ENCODE results near the gene ADAM8.
A peak's percentile ranks its signal among the peaks of the same experiment; 100 is the strongest.

Gene ADAM8

GRCh38 chr10:133260895-133261725 is 15.6 kb downstream of the ADAM8 start:
- no peaks in the 10 kb centered on the region for H3K9me3 ChIP-seq (ENCODE audit: control insufficient read depth in 1 of 2, low read length in 2 of 2)
- H3K27ac ChIP-seq (ENCODE audit: low read depth, low read length): peak overlapping the region; percentile 70
- peaks cover 0 to 5% of the 10 kb centered on the region in 2 donors for H3K27me3 ChIP-seq (ENCODE audit: control insufficient read depth in 1 of 2, insufficient read depth in 2 of 2, low read length in 2 of 2)
- H3K9ac ChIP-seq (ENCODE audit: low read depth in 1 of 2, low read length in 2 of 2): peak overlapping the region; percentile 43 to 69
- H3K36me3 ChIP-seq (ENCODE audit: control insufficient read depth in 1 of 2, insufficient read depth in 2 of 2, low read length in 2 of 2): no peaks in the 10 kb centered on the region
- peaks cover 43 to 70% of the 10 kb centered on the region in 2 donors for H3K4me1 ChIP-seq (ENCODE audit: control insufficient read depth in 1 of 2, insufficient read depth in 2 of 2, low read length in 2 of 2)
- peak overlapping the region; percentile 62 to 71 for H3K4me3 ChIP-seq (ENCODE audit: low read depth in 1 of 2, low read length in 2 of 2)

- no peaks in the 10 kb centered on the region for H3K9me3 ChIP-seq (ENCODE audit: control insufficient read depth in 1 of 2, low read length in 2 of 2)
- H3K36me3 ChIP-seq (ENCODE audit: control insufficient read depth in 1 of 2, insufficient read depth in 2 of 2, low read length in 2 of 2): no peaks in the 10 kb centered on the region
- H3K4me1 ChIP-seq (ENCODE audit: control insufficient read depth in 1 of 2, insufficient read depth in 2 of 2, low read length in 2 of 2): peaks cover 43 to 60% of the 10 kb centered on the region in 2 donors
- no peak overlapping the region for H3K4me3 ChIP-seq (ENCODE audit: low read depth in 1 of 2, low read length in 2 of 2)
- no peak overlapping the region for H3K27ac ChIP-seq (ENCODE audit: low read depth, low read length)
- no peak overlapping the region for H3K9ac ChIP-seq (ENCODE audit: low read depth in 1 of 2, low read length in 2 of 2)
- H3K27me3 ChIP-seq (ENCODE audit: control insufficient read depth in 1 of 2, insufficient read depth in 2 of 2, low read length in 2 of 2): peaks cover 0 to 5% of the 10 kb centered on the region in 2 donors
Observed at GRCh38 chr10:133259602-133259989, 17.1 kb downstream of the ADAM8 start.

- H3K27ac ChIP-seq (ENCODE audit: low read depth, low read length): no peak overlapping the region
Observed at GRCh38 chr10:133258818-133259601, 17.7 kb downstream of the ADAM8 start.

GRCh38 chr10:133258066-133258817 is 18.4 kb downstream of the ADAM8 start:
- Histone ChIP-seq H3K9me3 (ENCODE audit: control insufficient read depth in 1 of 2, low read length in 2 of 2) (no peaks in the 10 kb centered on the region), H3K36me3 (ENCODE audit: control insufficient read depth in 1 of 2, insufficient read depth in 2 of 2, low read length in 2 of 2) (no peaks in the 10 kb centered on the region), H3K9ac (ENCODE audit: low read depth in 1 of 2, low read length in 2 of 2) (peak overlapping the region; percentile 32), H3K27me3 (ENCODE audit: control insufficient read depth in 1 of 2, insufficient read depth in 2 of 2, low read length in 2 of 2) (peaks cover 0 to 5% of the 10 kb centered on the region in 2 donors), H3K4me3 (ENCODE audit: low read depth in 1 of 2, low read length in 2 of 2) (peak overlapping the region; percentile 43 to 55), H3K4me1 (ENCODE audit: control insufficient read depth in 1 of 2, insufficient read depth in 2 of 2, low read length in 2 of 2) (peaks cover 38 to 54% of the 10 kb centered on the region in 2 donors), H3K27ac (ENCODE audit: low read depth, low read length) (peak overlapping the region; percentile 20)

More at GRCh38 chr10:133258818-133259601, 17.7 kb downstream of the ADAM8 start:
- Histone ChIP-seq H3K9ac (ENCODE audit: low read depth in 1 of 2, low read length in 2 of 2) (no peak overlapping the region), H3K36me3 (ENCODE audit: control insufficient read depth in 1 of 2, insufficient read depth in 2 of 2, low read length in 2 of 2) (no peaks in the 10 kb centered on the region), H3K9me3 (ENCODE audit: control insufficient read depth in 1 of 2, low read length in 2 of 2) (no peaks in the 10 kb centered on the region), H3K4me3 (ENCODE audit: low read depth in 1 of 2, low read length in 2 of 2) (no peak overlapping the region), H3K27me3 (ENCODE audit: control insufficient read depth in 1 of 2, insufficient read depth in 2 of 2, low read length in 2 of 2) (peaks cover 0 to 5% of the 10 kb centered on the region in 2 donors), H3K4me1 (ENCODE audit: control insufficient read depth in 1 of 2, insufficient read depth in 2 of 2, low read length in 2 of 2) (peaks cover 39 to 54% of the 10 kb centered on the region in 2 donors)

GRCh38 chr10:133257489-133258065 is 19.1 kb downstream of the ADAM8 start:
- Histone ChIP-seq H3K4me3 (ENCODE audit: low read depth in 1 of 2, low read length in 2 of 2) (peak overlapping the region; percentile 43 to 55), H3K9ac (ENCODE audit: low read depth in 1 of 2, low read length in 2 of 2) (peak overlapping the region; percentile 25 to 32), H3K4me1 (ENCODE audit: control insufficient read depth in 1 of 2, insufficient read depth in 2 of 2, low read length in 2 of 2) (peaks cover 31 to 48% of the 10 kb centered on the region in 2 donors), H3K9me3 (ENCODE audit: control insufficient read depth in 1 of 2, low read length in 2 of 2) (no peaks in the 10 kb centered on the region), H3K36me3 (ENCODE audit: control insufficient read depth in 1 of 2, insufficient read depth in 2 of 2, low read length in 2 of 2) (no peaks in the 10 kb centered on the region), H3K27ac (ENCODE audit: low read depth, low read length) (no peak overlapping the region), H3K27me3 (ENCODE audit: control insufficient read depth in 1 of 2, insufficient read depth in 2 of 2, low read length in 2 of 2) (no peaks in the 10 kb centered on the region)

- Histone ChIP-seq H3K27ac (ENCODE audit: low read depth, low read length) (no peak overlapping the region), H3K36me3 (ENCODE audit: control insufficient read depth in 1 of 2, insufficient read depth in 2 of 2, low read length in 2 of 2) (no peaks in the 10 kb centered on the region), H3K4me1 (ENCODE audit: control insufficient read depth in 1 of 2, insufficient read depth in 2 of 2, low read length in 2 of 2) (peaks cover 26 to 32% of the 10 kb centered on the region in 2 donors), H3K9me3 (ENCODE audit: control insufficient read depth in 1 of 2, low read length in 2 of 2) (no peaks in the 10 kb centered on the region), H3K9ac (ENCODE audit: low read depth in 1 of 2, low read length in 2 of 2) (no peak overlapping the region), H3K4me3 (ENCODE audit: low read depth in 1 of 2, low read length in 2 of 2) (no peak overlapping the region), H3K27me3 (ENCODE audit: control insufficient read depth in 1 of 2, insufficient read depth in 2 of 2, low read length in 2 of 2) (no peaks in the 10 kb centered on the region)
Observed at GRCh38 chr10:133255323-133255722, 21.3 kb downstream of the ADAM8 start.

- H3K36me3 ChIP-seq (ENCODE audit: control insufficient read depth in 1 of 2, insufficient read depth in 2 of 2, low read length in 2 of 2): no peaks in the 10 kb centered on the region
- peaks cover 0 to 2% of the 10 kb centered on the region in 2 donors for H3K27me3 ChIP-seq (ENCODE audit: control insufficient read depth in 1 of 2, insufficient read depth in 2 of 2, low read length in 2 of 2)
- H3K4me3 ChIP-seq (ENCODE audit: low read depth in 1 of 2, low read length in 2 of 2): no peak overlapping the region
- no peak overlapping the region for H3K27ac ChIP-seq (ENCODE audit: low read depth, low read length)
- H3K4me1 ChIP-seq (ENCODE audit: control insufficient read depth in 1 of 2, insufficient read depth in 2 of 2, low read length in 2 of 2): peaks cover 21 to 25% of the 10 kb centered on the region in 2 donors
- no peaks in the 10 kb centered on the region for H3K9me3 ChIP-seq (ENCODE audit: control insufficient read depth in 1 of 2, low read length in 2 of 2)
- no peak overlapping the region for H3K9ac ChIP-seq (ENCODE audit: low read depth in 1 of 2, low read length in 2 of 2)
Observed at GRCh38 chr10:133254421-133255120, 22.1 kb downstream of the ADAM8 start.

- Histone ChIP-seq H3K27ac (ENCODE audit: low read depth, low read length) (no peak overlapping the region), H3K4me3 (ENCODE audit: low read depth in 1 of 2, low read length in 2 of 2) (no peak overlapping the region), H3K27me3 (ENCODE audit: control insufficient read depth in 1 of 2, insufficient read depth in 2 of 2, low read length in 2 of 2) (peaks cover 0 to 6% of the 10 kb centered on the region in 2 donors), H3K9me3 (ENCODE audit: control insufficient read depth in 1 of 2, low read length in 2 of 2) (no peaks in the 10 kb centered on the region), H3K4me1 (ENCODE audit: control insufficient read depth in 1 of 2, insufficient read depth in 2 of 2, low read length in 2 of 2) (peaks cover 10 to 15% of the 10 kb centered on the region in 2 donors), H3K36me3 (ENCODE audit: control insufficient read depth in 1 of 2, insufficient read depth in 2 of 2, low read length in 2 of 2) (no peaks in the 10 kb centered on the region), H3K9ac (ENCODE audit: low read depth in 1 of 2, low read length in 2 of 2) (no peak overlapping the region)
Observed at GRCh38 chr10:133253361-133253955, 23.2 kb downstream of the ADAM8 start.

- Histone ChIP-seq H3K27me3 (ENCODE audit: control insufficient read depth in 1 of 2, insufficient read depth in 2 of 2, low read length in 2 of 2) (peaks cover 0 to 10% of the 10 kb centered on the region in 2 donors), H3K9me3 (ENCODE audit: control insufficient read depth in 1 of 2, low read length in 2 of 2) (no peaks in the 10 kb centered on the region), H3K36me3 (ENCODE audit: control insufficient read depth in 1 of 2, insufficient read depth in 2 of 2, low read length in 2 of 2) (no peaks in the 10 kb centered on the region), H3K4me1 (ENCODE audit: control insufficient read depth in 1 of 2, insufficient read depth in 2 of 2, low read length in 2 of 2) (peaks cover 0 to 2% of the 10 kb centered on the region in 2 donors), H3K9ac (ENCODE audit: low read depth in 1 of 2, low read length in 2 of 2) (no peak overlapping the region), H3K4me3 (ENCODE audit: low read depth in 1 of 2, low read length in 2 of 2) (no peak overlapping the region), H3K27ac (ENCODE audit: low read depth, low read length) (no peak overlapping the region)
Observed at GRCh38 chr10:133252223-133252552, 24.5 kb downstream of the ADAM8 start.

Measured in duodenal mucosa (tissue), 2 donors.